Coronary artery (tissue), 2 donors: ENCODE measurements around the gene CHST7.

Experiments used
- DNase-seq: peaks from one replicate; pipeline ENCODE4 v3.0.0-alpha.2; 2017; ENCODE audit warnings: low spot score
- H3K27ac ChIP-seq, 2 donors: fragments of 200-600 bp; sonication (generic); one replicate each; pipeline ENCODE4 v1.5.1; 2016 to 2019
- H3K4me3 ChIP-seq: fragments of 200-600 bp; sonication (generic); 2 replicates; pipeline ENCODE4 v1.5.1; 2016; ENCODE audit warnings: mild to moderate bottlenecking, moderate library complexity
- TF ChIP-seq, protein P1 (sequence below): fragments of 200-600 bp; sonication (generic); IDR thresholded peaks from one replicate; pipeline ENCODE4 v1.5.1; 2019; ENCODE audit warnings: antibody characterized with exemption

The CHST7 gene

DNA sequence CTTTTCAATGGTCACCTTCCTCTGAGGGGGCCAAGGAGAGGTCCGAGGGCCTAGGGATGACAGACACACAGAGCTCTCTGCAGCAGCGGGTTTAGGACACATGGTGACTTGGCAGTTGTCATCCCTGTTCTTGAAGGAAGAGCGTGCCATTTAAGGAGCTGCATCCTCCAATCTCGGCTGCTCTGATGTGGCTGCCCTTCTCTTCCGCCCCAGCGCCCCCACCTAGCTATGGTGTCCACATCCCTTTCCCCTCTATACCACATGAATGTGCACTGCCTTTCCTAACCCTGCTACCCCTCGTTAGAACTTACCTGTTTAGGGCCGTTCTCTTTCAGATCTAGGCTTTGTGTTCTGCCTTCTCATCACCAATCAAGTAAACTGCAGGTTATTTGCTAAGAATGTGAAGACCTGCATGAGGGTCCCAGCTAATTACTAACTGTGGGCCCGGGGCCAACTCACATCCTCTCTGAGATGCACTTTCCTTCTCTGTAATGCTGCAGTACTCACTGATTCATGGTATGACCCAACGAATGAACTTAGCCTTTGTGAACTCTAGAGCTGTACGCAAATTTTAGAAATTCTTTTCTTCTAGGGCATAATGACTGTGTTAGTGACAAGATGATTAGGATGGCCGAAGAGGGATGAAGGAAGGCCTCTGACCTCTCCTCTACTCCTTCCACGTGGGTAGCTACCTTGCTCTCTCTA, 38.2 kb downstream of the CHST7 start:
- TF ChIP-seq, protein P1, sequence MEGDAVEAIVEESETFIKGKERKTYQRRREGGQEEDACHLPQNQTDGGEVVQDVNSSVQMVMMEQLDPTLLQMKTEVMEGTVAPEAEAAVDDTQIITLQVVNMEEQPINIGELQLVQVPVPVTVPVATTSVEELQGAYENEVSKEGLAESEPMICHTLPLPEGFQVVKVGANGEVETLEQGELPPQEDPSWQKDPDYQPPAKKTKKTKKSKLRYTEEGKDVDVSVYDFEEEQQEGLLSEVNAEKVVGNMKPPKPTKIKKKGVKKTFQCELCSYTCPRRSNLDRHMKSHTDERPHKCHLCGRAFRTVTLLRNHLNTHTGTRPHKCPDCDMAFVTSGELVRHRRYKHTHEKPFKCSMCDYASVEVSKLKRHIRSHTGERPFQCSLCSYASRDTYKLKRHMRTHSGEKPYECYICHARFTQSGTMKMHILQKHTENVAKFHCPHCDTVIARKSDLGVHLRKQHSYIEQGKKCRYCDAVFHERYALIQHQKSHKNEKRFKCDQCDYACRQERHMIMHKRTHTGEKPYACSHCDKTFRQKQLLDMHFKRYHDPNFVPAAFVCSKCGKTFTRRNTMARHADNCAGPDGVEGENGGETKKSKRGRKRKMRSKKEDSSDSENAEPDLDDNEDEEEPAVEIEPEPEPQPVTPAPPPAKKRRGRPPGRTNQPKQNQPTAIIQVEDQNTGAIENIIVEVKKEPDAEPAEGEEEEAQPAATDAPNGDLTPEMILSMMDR, result no peak
- Histone ChIP-seq H3K27ac (no peak overlapping the region), H3K4me3 (no peak overlapping the region)
- DNase-seq, result no peak

GRCh38 chrX:46617906-46618305, 44.3 kb downstream of the CHST7 start:
- Histone ChIP-seq H3K4me3 (no peak overlapping the region), H3K27ac (no peak overlapping the region)
- TF ChIP-seq, protein P1, result no peak
- DNase-seq, result no peak

DNA sequence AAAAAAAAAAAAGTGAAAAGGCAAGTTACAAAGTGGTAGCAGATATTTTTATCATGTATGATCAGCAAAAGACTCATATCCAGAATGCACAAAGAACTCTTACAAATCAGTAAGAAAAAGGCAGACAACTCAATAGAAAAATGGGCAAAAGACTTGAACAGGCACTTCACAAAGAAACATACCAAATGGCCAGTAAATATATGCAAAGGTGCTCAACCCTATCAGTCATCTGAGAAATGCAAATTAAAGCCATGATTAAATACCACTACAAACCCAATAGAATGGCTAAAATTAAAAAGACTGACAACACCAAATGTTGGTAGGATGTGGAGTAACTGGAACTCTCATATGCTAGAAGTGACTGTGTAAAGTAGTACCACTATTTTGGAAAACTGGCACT, 45.4 kb downstream of the CHST7 start:
- no peak for DNase-seq
- Histone ChIP-seq H3K4me3 (no peak overlapping the region), H3K27ac (no peak overlapping the region)
- TF ChIP-seq, protein P1, result no peak

- Histone ChIP-seq H3K4me3 (no peak overlapping the region), H3K27ac (no peak overlapping the region)
- TF ChIP-seq, protein P1, result no peak
- DNase-seq, result no peak
Observed at GRCh38 chrX:46620505-46620904, 46.9 kb downstream of the CHST7 start.

GRCh38 chrX:46621572-46621971, 48.0 kb downstream of the CHST7 start:
- TF ChIP-seq, protein P1, result no peak
- H3K27ac ChIP-seq, result no peak overlapping the region
- DNase-seq, result no peak
- no peak overlapping the region for H3K4me3 ChIP-seq

DNA sequence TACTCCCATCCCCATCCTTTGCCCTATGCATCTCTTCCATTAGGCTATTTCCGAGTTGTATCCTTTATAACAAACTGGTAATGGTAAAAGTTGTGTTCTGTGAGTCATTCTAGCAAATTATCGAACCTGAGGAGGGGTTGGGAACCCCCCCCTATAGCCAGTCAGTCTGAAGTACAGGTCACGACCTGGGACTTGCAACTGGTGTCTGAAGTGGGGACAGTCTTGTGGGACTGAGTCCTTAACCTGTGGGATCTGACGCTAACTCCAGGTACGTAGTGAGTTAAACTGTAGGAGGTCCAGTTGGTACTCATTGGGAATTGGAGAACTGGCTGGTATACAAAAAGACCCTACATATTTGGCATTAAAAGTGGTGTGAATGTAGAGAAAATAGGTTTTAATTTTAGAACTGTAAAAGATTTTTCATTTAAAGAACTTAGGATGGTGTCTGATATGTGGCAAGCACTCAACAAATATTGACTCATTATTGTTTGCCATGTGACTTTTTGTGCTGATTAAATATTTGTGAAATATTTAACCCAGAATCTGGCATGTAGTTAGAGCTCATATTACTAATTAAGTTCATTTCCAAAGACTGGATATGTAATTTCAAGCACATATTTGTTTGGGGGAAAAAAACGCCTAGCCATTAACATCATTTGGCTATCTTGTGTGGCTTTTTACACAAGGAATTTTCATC, 50.7 kb downstream of the CHST7 start:
- TF ChIP-seq, protein P1, result no peak
- Histone ChIP-seq H3K27ac (no peak overlapping the region), H3K4me3 (no peak overlapping the region)
- no peak for DNase-seq

GRCh38 chrX:46626566-46626965, 53.0 kb downstream of the CHST7 start:
- no peak for DNase-seq
- H3K27ac ChIP-seq, result peak overlapping the region in 1 of 2 donors; percentile 56
- no peak overlapping the region for H3K4me3 ChIP-seq
- TF ChIP-seq, protein P1, result no peak
